Progenitor cell of endocrine pancreas (in vitro differentiated cells): ENCODE measurements around the gene SLC25A42. TPM values are rescaled to one million over a fixed set of nuclear protein-coding genes. Genes with fewer than 3 reads are reported as not detected.
"Not testable (repeated sequence)": the region's sequence is repeated elsewhere in the genome, so short reads cannot be mapped to it uniquely, and the experiment has no call there.

Experiments used
- DNase-seq: peaks from one replicate; pipeline ENCODE4 v3.0.0; 2021; ENCODE audit warnings: low spot score; ENCODE audit not compliant: unreplicated experiment
- H3K27ac Mint-ChIP-seq: 2 replicates; pipeline ENCODE4 v1.8.0; 2021; ENCODE audit warnings: mild to moderate bottlenecking, moderate library complexity, mixed read lengths
- H3K27me3 Mint-ChIP-seq: 2 replicates; pipeline ENCODE4 v1.8.0; 2021; ENCODE audit warnings: mixed read lengths
- H3K36me3 Mint-ChIP-seq: 2 replicates; pipeline ENCODE4 v1.8.0; 2022; ENCODE audit warnings: mixed read lengths; ENCODE audit not compliant: insufficient read depth
- H3K4me1 Mint-ChIP-seq: 2 replicates; pipeline ENCODE4 v1.8.0; 2021; ENCODE audit warnings: low read depth, mixed read lengths
- H3K4me3 Mint-ChIP-seq: 2 replicates; pipeline ENCODE4 v1.8.0; 2021; ENCODE audit warnings: low read depth, mild to moderate bottlenecking, moderate library complexity, mixed read lengths
- H3K9me3 Mint-ChIP-seq: 2 replicates; pipeline ENCODE4 v1.8.0; 2021; ENCODE audit warnings: low read depth, mixed read lengths
- CTCF ChIP-seq: fragments of 200-600 bp; sonication (generic); IDR thresholded peaks from one replicate; pipeline ENCODE4 v1.5.0; 2021; ENCODE audit warnings: antibody characterized with exemption, mild to moderate bottlenecking; ENCODE audit not compliant: unreplicated experiment
- long read RNA-seq: library from polyadenylated mRNA; unstranded; transcript quantifications from one replicate; pipeline ENCODE4 v2.0.0, GENCODE V29; 2020
- total RNA-seq: library from RNA; stranded (reverse); gene quantifications from 2 replicates; pipeline ENCODE4 v1.2.1, GENCODE V29; 2021

SLC25A42 gene
- total RNA-seq = 10.5 and 10.7 TPM in 2 replicates
- long read RNA-seq, partial matches to known transcripts = 0 of 2 reads
- long read RNA-seq, other reads (novel, unspliced or antisense) = 1 of 2 reads

DNA sequence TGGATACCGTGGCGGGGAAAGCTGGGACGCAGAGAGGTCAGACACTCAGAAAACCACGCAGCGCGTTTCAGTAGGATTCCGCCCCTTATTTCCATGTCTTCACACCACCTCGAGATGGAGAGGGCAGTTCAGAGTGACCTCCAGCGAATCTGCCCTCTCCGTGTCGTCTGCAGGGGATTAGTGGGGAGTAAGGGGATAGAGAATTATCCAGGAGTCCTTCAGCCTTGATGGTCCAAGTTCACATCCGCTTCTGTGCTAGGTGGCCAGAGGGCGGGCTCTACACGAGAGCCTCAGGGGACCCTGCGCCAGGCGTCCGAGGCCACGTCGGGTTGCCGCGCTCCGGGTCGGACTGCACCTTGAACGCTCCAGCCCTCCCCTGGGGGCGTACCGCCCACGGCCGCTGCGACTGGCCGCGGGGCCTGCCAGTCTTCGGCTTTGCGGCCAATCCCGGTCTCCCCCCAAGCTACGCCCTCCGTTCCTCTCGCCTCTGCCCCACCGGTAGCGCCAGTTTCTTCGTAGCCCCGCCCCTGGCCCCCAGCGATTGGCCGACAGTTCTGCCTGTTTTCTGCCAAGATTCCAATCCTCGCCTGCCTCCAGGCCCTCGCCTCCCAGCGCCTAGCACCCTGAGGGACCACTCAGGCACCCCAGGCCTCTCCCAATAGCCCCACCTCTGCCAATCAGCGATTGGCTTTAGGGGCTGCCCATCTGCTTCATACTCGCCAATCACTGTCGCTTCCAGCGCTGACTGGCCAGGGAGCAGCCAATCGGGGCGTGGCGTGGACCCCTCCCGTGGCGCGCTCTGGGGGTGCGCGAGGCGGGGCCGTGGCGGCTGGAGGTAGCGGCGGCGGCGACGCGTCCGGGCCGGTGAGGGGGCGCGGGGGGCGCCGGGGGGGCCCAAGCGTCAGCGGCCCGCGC is at the start of gene SLC25A42:
Gene SLC25A42 (plus strand): TSS at position 812 of the 915 bp plus-strand sequence. CDS start 32,131 bp downstream, outside the sequence.
- peaks cover 11% of the 10 kb centered on the region for H3K4me1 Mint-ChIP-seq
- H3K27ac Mint-ChIP-seq = peak within 1 kb of the TSS; percentile 81
- H3K27me3 Mint-ChIP-seq = peaks cover 10% of the 10 kb centered on the region
- peaks cover 2% of the 10 kb centered on the region for H3K36me3 Mint-ChIP-seq
- no peak for TF ChIP-seq CTCF
- peak; percentile 99 for DNase-seq
- no peaks in the 10 kb centered on the region for H3K9me3 Mint-ChIP-seq
- peak within 1 kb of the TSS; percentile 74 for H3K4me3 Mint-ChIP-seq

DNA sequence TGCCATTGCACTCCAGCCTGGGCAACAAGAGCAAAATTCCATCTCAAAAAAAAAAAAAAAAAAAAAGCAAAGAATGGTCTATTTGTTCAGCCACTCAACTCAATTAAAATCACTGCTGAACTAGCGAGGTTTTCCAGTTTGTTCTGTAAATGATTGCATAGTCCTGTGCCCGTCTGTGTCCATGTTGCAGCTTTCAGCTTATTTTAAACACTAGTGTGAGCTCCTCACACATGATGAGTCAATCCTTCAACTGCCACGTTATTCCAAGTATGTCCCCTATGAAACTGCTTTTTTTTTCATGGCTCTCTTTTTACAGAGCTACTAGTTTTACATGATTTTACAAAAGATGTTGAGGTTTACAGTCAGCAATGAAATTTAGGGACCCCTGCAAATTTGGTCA is 42.7 kb upstream of the SLC25A42 start:
- no peaks in the 10 kb centered on the region for H3K27me3 Mint-ChIP-seq
- no peak overlapping the region for H3K27ac Mint-ChIP-seq
- no peak for DNase-seq
- H3K4me1 Mint-ChIP-seq = peaks cover 16% of the 10 kb centered on the region
- no peaks in the 10 kb centered on the region for H3K9me3 Mint-ChIP-seq
- H3K4me3 Mint-ChIP-seq = no peak overlapping the region
- H3K36me3 Mint-ChIP-seq = peaks cover 26% of the 10 kb centered on the region
- no peak for TF ChIP-seq CTCF

GRCh38 chr19:19022380-19022961 is 41.3 kb upstream of the SLC25A42 start:
- Mint-ChIP-seq H3K27me3 (no peaks in the 10 kb centered on the region), H3K4me1 (peaks cover 6% of the 10 kb centered on the region), H3K27ac (no peak overlapping the region), H3K9me3 (no peaks in the 10 kb centered on the region), H3K4me3 (no peak overlapping the region), H3K36me3 (peaks cover 27% of the 10 kb centered on the region)
- no peak for TF ChIP-seq CTCF
- no peak for DNase-seq

GRCh38 chr19:19023376-19023775 is 40.4 kb upstream of the SLC25A42 start:
- H3K27ac Mint-ChIP-seq = peak overlapping the region; percentile 52
- DNase-seq, H3K9me3 Mint-ChIP-seq, H3K27me3 Mint-ChIP-seq, H3K4me3 Mint-ChIP-seq, H3K4me1 Mint-ChIP-seq: not testable (repeated sequence)
- peaks cover 32% of the 10 kb centered on the region for H3K36me3 Mint-ChIP-seq

- no peaks in the 10 kb centered on the region for H3K27me3 Mint-ChIP-seq
Measured at GRCh38 chr19:19025861-19026260, 37.9 kb upstream of the SLC25A42 start.

More at GRCh38 chr19:19025861-19026260, 37.9 kb upstream of the SLC25A42 start:
- no peak overlapping the region for H3K27ac Mint-ChIP-seq
- TF ChIP-seq CTCF = no peak
- H3K4me3 Mint-ChIP-seq = no peak overlapping the region
- no peaks in the 10 kb centered on the region for H3K9me3 Mint-ChIP-seq
- H3K4me1 Mint-ChIP-seq = peaks cover 6% of the 10 kb centered on the region
- DNase-seq = no peak
- peaks cover 26% of the 10 kb centered on the region for H3K36me3 Mint-ChIP-seq
